A549 (cell line): ENCODE data around the gene PDE4C. TPM values are rescaled to one million over a fixed set of nuclear protein-coding genes. Genes with fewer than 3 reads are reported as not detected.

ENCODE experiments used
- ATAC-seq, 2 experiments: fragments of 200-7000 bp in 1 of 2; fragments of >200 bp in 1 of 2; cut with Nextera tagmentation in 1 of 2; cut with Tn5 transposase in 1 of 2; 3 replicates each; pipeline versions ENCODE4 v1.8.0 to v1.9.1; 2018 to 2020; ENCODE audit warnings: mild to moderate bottlenecking in 1 of 2, moderate library complexity in 1 of 2
- CTCF ChIA-PET: fragments of 300-600 bp; sonication (Branson Sonifier 250); formaldehyde crosslinking; extraction: SDS; loops from one replicate; lab custom pipeline; 2021; ENCODE audit warnings: antibody characterized with exemption, inconsistent platforms; lab: Yijun Ruan, JAX
- POLR2A ChIA-PET: fragments of 350-600 bp; formaldehyde crosslinking; extraction: SDS; loops from one replicate; lab custom pipeline; 2021; ENCODE audit warnings: antibody characterized with exemption, inconsistent platforms; lab: Yijun Ruan, JAX
- DNase-seq, 2 experiments: peaks; one replicate each; pipeline versions ENCODE4 v3.0.0 to v3.0.0-alpha.2; 2011 to 2016; ENCODE audit warnings: low read depth in 1 of 2, low spot score in 1 of 2
- FAIRE-seq: peaks from 2 replicates; lab custom pipeline; 2011; peaks lifted over from hg19 to GRCh38; lab: Jason Lieb, UNC
- H3K27ac ChIP-seq, 2 experiments: fragments of >200 bp; sonication (Bioruptor Twin); formaldehyde crosslinking; 3 replicates each; pipeline ENCODE4 v1.5.1; 2016 to 2017
- H3K4me1 ChIP-seq: fragments of >200 bp; sonication (Bioruptor Twin); formaldehyde crosslinking; 3 replicates; pipeline ENCODE4 v1.6.1; 2016
- H3K4me2 ChIP-seq: fragments of >200 bp; sonication (Bioruptor Twin); formaldehyde crosslinking; 3 replicates; pipeline ENCODE4 v1.6.1; 2016
- H3K4me3 ChIP-seq: fragments of >200 bp; sonication (Bioruptor Twin); formaldehyde crosslinking; 3 replicates; pipeline ENCODE4 v1.5.1; 2016
- H3K9me3 ChIP-seq: fragments of >200 bp; sonication (Bioruptor Twin); formaldehyde crosslinking; 3 replicates; pipeline ENCODE4 v1.6.1; 2016
- BHLHE40 ChIP-seq: IDR thresholded peaks from 2 replicates; pipeline ENCODE4 v1.6.1; 2012; ENCODE audit warnings: low read depth, low read length, inconsistent platforms
- CBX8 ChIP-seq: fragments of 200-600 bp; sonication (generic); IDR thresholded peaks from 2 replicates; pipeline ENCODE4 v1.6.1; 2016
- CEBPB ChIP-seq, 2 experiments: fragments of >200 bp in 1 of 2; sonication (Bioruptor Twin) in 1 of 2; formaldehyde crosslinking in 1 of 2; IDR thresholded peaks; 2 replicates each; pipeline ENCODE4 v1.6.1; 2012 to 2016
- CHD2 ChIP-seq: fragments of 150-350 bp; IDR thresholded peaks from 2 replicates; pipeline ENCODE4 v1.6.1; 2014; ENCODE audit warnings: low read length; ENCODE audit not compliant: partially characterized antibody
- CHD4 ChIP-seq: fragments of 200-600 bp; sonication (generic); IDR thresholded peaks from 2 replicates; pipeline ENCODE4 v1.6.1; 2016; ENCODE audit warnings: antibody characterized with exemption, mild to moderate bottlenecking, borderline replicate concordance
- EHF ChIP-seq: fragments of 250-450 bp; sonication (Bioruptor Pico); IDR thresholded peaks from 2 replicates; pipeline ENCODE4 v1.5.0; 2020; ENCODE audit warnings: mild to moderate bottlenecking
- EP300 ChIP-seq, 2 experiments: fragments of >200 bp; sonication (Bioruptor Twin); formaldehyde crosslinking; IDR thresholded peaks; 2 replicates in 1 of 2; 3 replicates in 1 of 2; pipeline ENCODE4 v1.6.1; 2016 to 2017
- ESRRA ChIP-seq: fragments of 150-350 bp; IDR thresholded peaks from 2 replicates; pipeline ENCODE4 v1.6.1; 2014; ENCODE audit warnings: mild to moderate bottlenecking, low read length, borderline replicate concordance
- FOSB ChIP-seq: fragments of 250-450 bp; sonication (Bioruptor Pico); IDR thresholded peaks from 2 replicates; pipeline ENCODE4 v1.5.0; 2020; ENCODE audit warnings: mild to moderate bottlenecking, moderate library complexity
- FOSL2 ChIP-seq, 2 experiments: fragments of 450-650 bp in 1 of 2; fragments of >200 bp in 1 of 2; sonication (Bioruptor Twin) in 1 of 2; formaldehyde crosslinking; IDR thresholded peaks; 2 replicates each; pipeline versions ENCODE4 v1.5.0 to v1.6.1; 2016 to 2020; ENCODE audit warnings: mild to moderate bottlenecking in 1 of 2, moderate library complexity in 1 of 2
- FOXS1 ChIP-seq: fragments of 250-450 bp; sonication (Bioruptor Pico); IDR thresholded peaks from 2 replicates; pipeline ENCODE4 v1.5.0; 2020; ENCODE audit warnings: mild to moderate bottlenecking, moderate library complexity
- HDAC2 ChIP-seq: fragments of 200-600 bp; sonication (generic); IDR thresholded peaks from 2 replicates; pipeline ENCODE4 v1.6.1; 2016
- HEYL ChIP-seq: fragments of 250-450 bp; sonication (Bioruptor Pico); IDR thresholded peaks from 2 replicates; pipeline ENCODE4 v1.8.0; 2021; ENCODE audit warnings: mild to moderate bottlenecking, moderate library complexity
- HOXA7 ChIP-seq: fragments of 250-450 bp; sonication (Bioruptor Pico); IDR thresholded peaks from 2 replicates; pipeline ENCODE4 v1.5.0; 2020; ENCODE audit warnings: mild to moderate bottlenecking, moderate library complexity
- HOXB5 ChIP-seq: fragments of 250-450 bp; sonication (Bioruptor Pico); IDR thresholded peaks from 2 replicates; pipeline ENCODE4 v1.5.0; 2020; ENCODE audit warnings: mild to moderate bottlenecking, moderate library complexity
- JUNB ChIP-seq: fragments of >200 bp; sonication (Bioruptor Twin); formaldehyde crosslinking; IDR thresholded peaks from 2 replicates; pipeline ENCODE4 v1.6.1; 2016
- KDM1A ChIP-seq: fragments of 200-600 bp; sonication (generic); IDR thresholded peaks from 2 replicates; pipeline ENCODE4 v1.6.1; 2016; ENCODE audit warnings: low read depth, mild to moderate bottlenecking
- KDM5A ChIP-seq: fragments of 200-600 bp; sonication (generic); IDR thresholded peaks from 2 replicates; pipeline ENCODE4 v1.6.1; 2016; ENCODE audit warnings: antibody characterized with exemption, mild to moderate bottlenecking
- MAFK ChIP-seq: fragments of 450-650 bp; IDR thresholded peaks from 2 replicates; pipeline ENCODE4 v1.6.1; 2014; ENCODE audit not compliant: partially characterized antibody
- NFE2L2 ChIP-seq: fragments of 150-350 bp; conservative IDR thresholded peaks from 2 replicates; pipeline ENCODE4 v1.6.1; 2014; ENCODE audit warnings: low read length
- POLR2AphosphoS2 ChIP-seq: conservative IDR thresholded peaks from 2 replicates; pipeline ENCODE4 v1.6.1; 2012; ENCODE audit warnings: low read length, improper control_type of control experiment, inconsistent platforms
- RNF2 ChIP-seq: fragments of 200-600 bp; sonication (generic); IDR thresholded peaks from 2 replicates; pipeline ENCODE4 v1.6.1; 2016; ENCODE audit warnings: low read depth, mild to moderate bottlenecking, antibody characterized with exemption, moderate library complexity, borderline replicate concordance
- SMC3 ChIP-seq: fragments of >200 bp; sonication (Bioruptor Twin); formaldehyde crosslinking; IDR thresholded peaks from 3 replicates; pipeline ENCODE4 v1.6.1; 2018; ENCODE audit warnings: inconsistent platforms
- TFCP2L1 ChIP-seq: fragments of 250-450 bp; sonication (Bioruptor Pico); IDR thresholded peaks from 2 replicates; pipeline ENCODE4 v1.5.0; 2021; ENCODE audit warnings: mild to moderate bottlenecking
- TP53 ChIP-seq: fragments of 250-450 bp; sonication (Bioruptor Pico); IDR thresholded peaks from 2 replicates; pipeline ENCODE4 v1.5.0; 2021; ENCODE audit warnings: mild to moderate bottlenecking, moderate library complexity
- ZC3H11A ChIP-seq: fragments of 450-650 bp; IDR thresholded peaks from 2 replicates; pipeline ENCODE4 v1.6.1; 2014; ENCODE audit warnings: antibody characterized with exemption, mild to moderate bottlenecking
- ZSCAN20 ChIP-seq: fragments of 250-450 bp; sonication (Bioruptor Pico); IDR thresholded peaks from 2 replicates; pipeline ENCODE4 v1.8.0; 2022; ENCODE audit warnings: mild to moderate bottlenecking, moderate library complexity
- WGBS: methylation state at CpG from one replicate; pipeline ENCODE4 v1.1.6; 2017; ENCODE audit errors: missing lambda C conversion rate; 5-methylcytosine and 5-hydroxymethylcytosine counted together
- polyA plus RNA-seq, 4 experiments: library from polyadenylated mRNA; depleted of rRNA in 3 of 4; stranded (reverse); fragments of >200 nt; fragmentation: RNase III in 1 of 4; extraction: RNeasy Plus Mini Kit Qiagen cat#74134 plus additional on column Dnase treatment in 1 of 4; gene quantifications; 2 replicates in 3 of 4; 3 replicates in 1 of 4; pipeline ENCODE4 v1.2.3, GENCODE V29; 2011 to 2017
- TF ChIP-seq, protein P1 (sequence below): fragments of >200 bp; sonication (Bioruptor Twin); formaldehyde crosslinking; IDR thresholded peaks from 3 replicates; pipeline ENCODE4 v1.5.1; 2016
- TF ChIP-seq, protein P2 (sequence below): IDR thresholded peaks from 2 replicates; pipeline ENCODE4 v1.6.1; 2012
- TF ChIP-seq, protein P3 (sequence below): IDR thresholded peaks from 2 replicates; pipeline ENCODE4 v1.6.1; 2012; ENCODE audit warnings: low read depth, borderline replicate concordance
- TF ChIP-seq, protein P4 (sequence below): fragments of 250-450 bp; sonication (Bioruptor Pico); IDR thresholded peaks from 2 replicates; pipeline ENCODE4 v1.5.0; 2021; ENCODE audit warnings: mild to moderate bottlenecking, moderate library complexity, borderline replicate concordance

PDE4C gene
- polyA plus RNA-seq, 2 of the 4 experiments (the other 2 are of a cell fraction), result 0.25 to 0.65 TPM

DNA sequence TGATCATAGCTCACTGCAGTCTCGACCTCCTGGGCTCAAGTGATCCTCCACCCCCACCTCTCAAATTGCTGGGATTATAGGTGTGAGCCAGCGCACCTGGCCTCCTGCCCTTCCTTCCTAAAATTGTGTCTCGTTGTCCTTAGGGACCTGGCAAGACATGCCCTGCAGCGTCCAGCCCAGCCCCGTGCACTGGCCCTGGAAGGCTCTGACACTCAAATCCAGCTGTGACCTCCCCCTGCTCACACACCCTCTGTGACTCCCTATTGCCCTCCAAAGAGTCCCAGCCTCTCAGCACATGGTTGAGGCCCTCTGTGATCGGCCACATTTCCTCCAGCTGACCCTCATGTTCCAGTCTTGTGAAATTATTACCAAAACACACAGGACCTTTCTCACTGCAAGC lies 28.3 kb downstream of the PDE4C start (continued):
- TF ChIP-seq FOSL2 (IDR thresholded peaks at IDR 0.05) (no peak), FOSL2 (CRISPR knock-in tag; IDR thresholded peaks at IDR 0.05) (no peak), HOXA7 (no peak), TFCP2L1 (CRISPR knock-in tag) (no peak), ZC3H11A (no peak), RNF2 (no peak)
- TF ChIP-seq, all 56 proteins: peak for 0

DNA sequence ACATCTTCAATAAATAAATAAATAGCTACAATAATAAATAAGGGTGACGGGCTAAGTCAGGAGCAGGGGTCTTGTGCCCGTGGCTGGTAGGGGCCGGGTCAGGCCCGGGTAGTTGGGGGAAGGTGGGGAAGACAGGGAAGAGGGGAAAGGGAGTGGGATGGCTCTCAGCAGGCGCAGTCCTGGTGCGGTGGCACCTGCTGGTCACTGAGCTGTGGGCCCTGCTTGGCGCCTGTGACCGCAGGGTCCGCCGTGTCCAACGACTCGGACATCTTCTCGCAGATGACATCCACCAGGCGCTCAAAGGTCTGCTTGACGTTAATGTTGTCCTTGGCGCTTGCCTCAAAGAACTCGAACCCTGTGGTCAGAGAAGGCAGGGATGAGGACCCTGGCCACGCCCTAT lies 28.9 kb downstream of the PDE4C start:
- no peak overlapping the region for H3K27ac ChIP-seq
- H3K9me3 ChIP-seq, result no peaks in the 10 kb centered on the region
- FAIRE-seq (no peak), ATAC-seq (no peak), DNase-seq (no peak)
- no peak overlapping the region for H3K4me3 ChIP-seq
- ChIA-PET POLR2A (interaction anchor here (0.6 kb wide), 1 partner anchor 74 kb away, joined by 3 read pairs; no protein-coding TSS in a partner anchor), CTCF (interaction anchor here (0.7 to 1.3 kb wide), 2 partner anchors 35 to 52 kb away, joined by 4 read pairs; no protein-coding TSS in a partner anchor)
- H3K4me2 ChIP-seq, result no peak overlapping the region
- TF ChIP-seq KDM5A (no peak), BHLHE40 (no peak), NFE2L2 (no peak), FOXS1 (CRISPR knock-in tag) (no peak), CHD4 (no peak), TP53 (no peak), CHD2 (no peak), ESRRA (no peak), SMC3 (no peak), POLR2AphosphoS2 (no peak), MAFK (no peak)
- TF ChIP-seq, protein P1, sequence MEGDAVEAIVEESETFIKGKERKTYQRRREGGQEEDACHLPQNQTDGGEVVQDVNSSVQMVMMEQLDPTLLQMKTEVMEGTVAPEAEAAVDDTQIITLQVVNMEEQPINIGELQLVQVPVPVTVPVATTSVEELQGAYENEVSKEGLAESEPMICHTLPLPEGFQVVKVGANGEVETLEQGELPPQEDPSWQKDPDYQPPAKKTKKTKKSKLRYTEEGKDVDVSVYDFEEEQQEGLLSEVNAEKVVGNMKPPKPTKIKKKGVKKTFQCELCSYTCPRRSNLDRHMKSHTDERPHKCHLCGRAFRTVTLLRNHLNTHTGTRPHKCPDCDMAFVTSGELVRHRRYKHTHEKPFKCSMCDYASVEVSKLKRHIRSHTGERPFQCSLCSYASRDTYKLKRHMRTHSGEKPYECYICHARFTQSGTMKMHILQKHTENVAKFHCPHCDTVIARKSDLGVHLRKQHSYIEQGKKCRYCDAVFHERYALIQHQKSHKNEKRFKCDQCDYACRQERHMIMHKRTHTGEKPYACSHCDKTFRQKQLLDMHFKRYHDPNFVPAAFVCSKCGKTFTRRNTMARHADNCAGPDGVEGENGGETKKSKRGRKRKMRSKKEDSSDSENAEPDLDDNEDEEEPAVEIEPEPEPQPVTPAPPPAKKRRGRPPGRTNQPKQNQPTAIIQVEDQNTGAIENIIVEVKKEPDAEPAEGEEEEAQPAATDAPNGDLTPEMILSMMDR, result no peak
- TF ChIP-seq, protein P2, sequence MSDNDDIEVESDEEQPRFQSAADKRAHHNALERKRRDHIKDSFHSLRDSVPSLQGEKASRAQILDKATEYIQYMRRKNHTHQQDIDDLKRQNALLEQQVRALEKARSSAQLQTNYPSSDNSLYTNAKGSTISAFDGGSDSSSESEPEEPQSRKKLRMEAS, result no peak
- TF ChIP-seq, protein P3, sequence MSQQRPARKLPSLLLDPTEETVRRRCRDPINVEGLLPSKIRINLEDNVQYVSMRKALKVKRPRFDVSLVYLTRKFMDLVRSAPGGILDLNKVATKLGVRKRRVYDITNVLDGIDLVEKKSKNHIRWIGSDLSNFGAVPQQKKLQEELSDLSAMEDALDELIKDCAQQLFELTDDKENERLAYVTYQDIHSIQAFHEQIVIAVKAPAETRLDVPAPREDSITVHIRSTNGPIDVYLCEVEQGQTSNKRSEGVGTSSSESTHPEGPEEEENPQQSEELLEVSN, result no peak
- TF ChIP-seq, protein P4, sequence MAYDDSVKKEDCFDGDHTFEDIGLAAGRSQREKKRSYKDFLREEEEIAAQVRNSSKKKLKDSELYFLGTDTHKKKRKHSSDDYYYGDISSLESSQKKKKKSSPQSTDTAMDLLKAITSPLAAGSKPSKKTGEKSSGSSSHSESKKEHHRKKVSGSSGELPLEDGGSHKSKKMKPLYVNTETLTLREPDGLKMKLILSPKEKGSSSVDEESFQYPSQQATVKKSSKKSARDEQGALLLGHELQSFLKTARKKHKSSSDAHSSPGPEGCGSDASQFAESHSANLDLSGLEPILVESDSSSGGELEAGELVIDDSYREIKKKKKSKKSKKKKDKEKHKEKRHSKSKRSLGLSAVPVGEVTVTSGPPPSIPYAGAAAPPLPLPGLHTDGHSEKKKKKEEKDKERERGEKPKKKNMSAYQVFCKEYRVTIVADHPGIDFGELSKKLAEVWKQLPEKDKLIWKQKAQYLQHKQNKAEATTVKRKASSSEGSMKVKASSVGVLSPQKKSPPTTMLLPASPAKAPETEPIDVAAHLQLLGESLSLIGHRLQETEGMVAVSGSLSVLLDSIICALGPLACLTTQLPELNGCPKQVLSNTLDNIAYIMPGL (CRISPR knock-in tag), result no peak
- peaks cover 10% of the 10 kb centered on the region; the same call in 2 of the 3 replicates for H3K4me1 ChIP-seq
- WGBS, result 90% methylated on average over 18 of the region's 18 CpGs

DNA sequence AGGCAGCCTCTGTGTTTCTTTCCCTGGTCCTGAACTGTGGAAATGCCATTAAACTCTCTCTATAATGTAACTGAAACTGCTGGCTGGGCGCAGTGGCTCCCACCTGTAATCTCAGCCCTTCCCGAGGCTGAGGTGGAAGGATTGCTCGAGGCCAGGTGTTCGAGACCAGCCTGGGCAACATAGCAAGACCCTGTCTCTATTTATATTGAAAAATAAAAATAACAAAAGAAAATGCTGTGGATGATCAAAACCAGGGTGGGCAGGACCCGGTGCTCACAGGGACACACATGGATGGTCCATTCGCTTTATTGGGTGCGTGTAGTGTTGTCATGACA lies 29.8 kb downstream of the PDE4C start:
- CTCF ChIA-PET, result interaction anchor here (0.8 to 1.3 kb wide), 2 partner anchors 35 to 55 kb away, joined by 3 to 4 read pairs; no protein-coding TSS in a partner anchor
- POLR2A ChIA-PET, result no interaction called here
- Histone ChIP-seq H3K4me3 (no peak overlapping the region), H3K4me1 (peaks cover 14% of the 10 kb centered on the region; the same call in 2 of the 3 replicates), H3K27ac (no peak overlapping the region)
- no peak for DNase-seq
- TF ChIP-seq CEBPB (IDR thresholded peaks at IDR 0.05), result no peak
- no peak for TF ChIP-seq HEYL (CRISPR knock-in tag)
- no peak for TF ChIP-seq CBX8
- no peak for TF ChIP-seq POLR2AphosphoS2
- TF ChIP-seq ZC3H11A, result no peak
- no peak for TF ChIP-seq ZSCAN20 (CRISPR knock-in tag)
- no peak for TF ChIP-seq FOSB
- TF ChIP-seq, protein P3, result no peak
- no peak for TF ChIP-seq BHLHE40
- no peak for TF ChIP-seq HOXB5 (CRISPR knock-in tag)
- no peak for TF ChIP-seq EHF (CRISPR knock-in tag)
- TF ChIP-seq TP53, result no peak
- no peak for TF ChIP-seq JUNB
- TF ChIP-seq KDM5A, result no peak
- no peak for TF ChIP-seq FOXS1 (CRISPR knock-in tag)
- no peak for TF ChIP-seq MAFK
- no peak for TF ChIP-seq KDM1A
- TF ChIP-seq EP300 (IDR thresholded peaks at IDR 0.05), result no peak
- no peak for TF ChIP-seq HDAC2
- TF ChIP-seq, protein P1, result no peak
- TF ChIP-seq, all 56 proteins: peak for 0
- ATAC-seq (no peak), FAIRE-seq (no peak)
- Histone ChIP-seq H3K4me2 (no peak overlapping the region), H3K9me3 (no peaks in the 10 kb centered on the region)
- 91% methylated on average over 7 of the region's 7 CpGs for WGBS
